GM18499 (cell line): ENCODE measurements around the gene RAB3D.

Source experiments
- ATAC-seq: cut with Tn5 transposase; IDR thresholded peaks from one replicate; pipeline ENCODE4 v1.9.1; 2021; ENCODE audit warnings: moderate number of reproducible peaks; ENCODE audit not compliant: insufficient read depth, unreplicated experiment

The RAB3D gene

DNA sequence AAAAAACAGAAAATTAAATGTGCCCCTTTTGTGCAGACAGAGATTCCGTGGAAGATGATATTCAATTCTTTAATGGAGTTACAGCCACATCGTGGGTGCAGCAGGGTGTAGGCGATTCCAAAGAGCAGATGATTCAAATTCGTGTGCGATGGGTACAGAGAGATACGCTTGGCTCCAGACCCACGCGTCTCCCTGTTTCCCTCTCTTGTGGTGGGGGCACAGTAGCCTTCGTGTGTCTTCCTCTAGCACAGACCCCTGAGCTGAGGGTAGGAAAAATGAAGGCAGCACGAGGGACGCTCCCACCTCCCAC, 38.7 kb downstream of the RAB3D start:
- ATAC-seq, result no peak

DNA sequence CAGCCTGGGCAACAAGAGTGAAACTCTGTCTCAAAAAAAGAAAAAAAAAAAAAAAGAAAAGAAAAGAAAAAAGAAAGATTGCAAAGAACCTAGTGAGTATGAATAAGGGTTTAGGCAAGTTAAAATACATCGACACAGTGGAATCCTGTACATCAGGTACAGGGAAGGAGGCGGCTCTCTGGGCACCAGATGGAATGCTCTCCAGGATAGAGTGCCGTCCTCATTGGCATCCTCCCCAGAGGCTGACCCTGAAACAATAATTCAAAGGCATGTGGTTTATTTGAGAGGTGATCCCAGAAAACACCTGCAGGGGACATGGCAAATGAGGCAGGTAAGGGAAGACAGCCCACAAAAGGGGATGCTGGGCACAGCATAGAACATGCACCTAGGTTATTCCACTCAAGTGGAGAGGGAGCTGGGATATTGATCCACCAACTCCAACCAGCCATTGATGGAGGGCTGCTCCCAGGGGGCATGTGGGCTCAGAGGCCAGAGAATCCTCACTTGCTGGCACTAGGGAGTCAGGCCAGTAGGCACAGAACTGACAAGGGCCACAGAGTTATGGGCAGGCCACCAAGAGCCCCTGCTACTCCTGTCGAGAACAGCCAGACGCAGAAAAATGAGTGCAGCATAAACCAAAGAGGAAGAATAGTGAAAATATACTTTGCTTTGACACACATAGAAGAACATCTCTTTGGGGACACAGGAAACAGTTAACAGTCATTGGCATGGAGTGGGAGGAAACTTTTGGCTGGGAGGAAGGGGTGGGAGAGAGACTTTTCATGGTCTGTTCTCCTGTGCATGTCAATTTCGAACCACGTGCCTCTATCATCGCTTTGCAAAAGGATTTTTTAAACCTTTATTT, 39.3 kb downstream of the RAB3D start:
- no peak for ATAC-seq

DNA sequence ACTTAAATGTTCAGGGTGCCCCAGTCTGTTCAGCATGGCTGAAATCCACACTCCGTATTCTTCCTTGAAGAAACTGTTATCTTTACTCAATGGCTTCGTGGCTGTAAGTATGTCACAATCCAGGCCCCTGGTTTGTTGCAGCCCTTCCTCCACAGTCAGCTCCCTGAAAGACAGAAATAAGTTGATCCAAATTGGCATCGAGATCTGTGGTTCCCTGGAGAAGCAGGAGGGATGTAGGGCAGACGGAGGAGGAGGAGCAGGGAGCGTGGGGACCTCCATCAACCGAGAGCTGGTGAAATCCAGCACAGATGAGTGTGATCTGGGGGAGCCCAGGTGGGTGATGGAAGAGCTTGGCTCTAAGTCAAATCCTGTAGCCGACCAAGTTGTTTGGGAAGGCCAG, 43.2 kb downstream of the RAB3D start:
- ATAC-seq, result no peak

DNA sequence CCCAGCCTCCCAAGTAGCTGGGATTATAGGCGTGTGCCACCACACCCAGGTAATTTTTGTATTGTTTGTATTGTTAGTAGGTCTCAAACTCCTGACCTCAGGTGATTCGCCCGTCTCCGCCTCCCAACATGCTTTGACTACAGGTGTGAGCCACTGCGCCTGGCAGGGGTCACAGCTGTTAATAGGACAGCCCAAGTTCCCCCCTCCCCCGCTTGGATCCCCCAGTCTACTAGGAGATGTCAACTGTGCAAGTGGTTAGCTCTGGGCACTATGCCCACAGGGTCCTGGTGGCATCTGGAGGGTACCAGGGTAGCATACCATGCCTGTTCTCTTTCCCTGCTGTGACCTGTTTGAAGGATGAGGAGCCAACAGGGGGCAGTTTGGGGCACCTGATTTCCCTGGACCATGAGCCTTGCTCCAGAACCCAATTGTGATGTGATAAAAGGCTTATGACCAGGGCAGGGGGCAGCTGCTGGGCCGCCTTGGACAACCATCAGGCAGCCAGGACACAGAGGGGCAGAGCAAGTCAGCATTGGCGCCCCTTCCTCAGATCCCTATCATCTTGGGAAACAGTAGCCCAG, 43.7 kb downstream of the RAB3D start, which contains the start of gene TSPAN16:
Gene TSPAN16, plus strand, starts transcription at position 496 of the 581 bp plus-strand sequence. CDS start 138 bp downstream, outside the sequence.
- ATAC-seq, result no peak

DNA sequence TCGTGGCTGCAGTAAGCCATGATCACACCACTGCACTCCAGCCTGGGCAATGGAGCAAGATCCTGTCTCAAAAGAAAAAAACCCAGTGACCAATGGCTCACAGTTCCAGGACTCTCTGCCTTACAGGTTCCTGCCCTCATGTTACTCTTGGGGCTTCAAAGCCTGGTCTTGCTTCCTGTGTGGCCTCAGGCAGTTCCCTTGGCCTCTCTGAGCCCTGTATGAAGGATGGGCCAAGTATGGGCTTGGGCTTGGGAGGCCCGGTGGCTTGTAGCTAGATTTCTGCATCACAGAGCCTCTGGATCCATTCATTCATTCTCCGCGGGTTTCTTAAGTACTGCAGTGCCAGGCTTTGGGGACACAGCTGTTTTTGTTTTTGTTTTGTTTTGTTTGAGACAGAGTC, 44.3 kb downstream of the RAB3D start:
- ATAC-seq, result no peak

DNA sequence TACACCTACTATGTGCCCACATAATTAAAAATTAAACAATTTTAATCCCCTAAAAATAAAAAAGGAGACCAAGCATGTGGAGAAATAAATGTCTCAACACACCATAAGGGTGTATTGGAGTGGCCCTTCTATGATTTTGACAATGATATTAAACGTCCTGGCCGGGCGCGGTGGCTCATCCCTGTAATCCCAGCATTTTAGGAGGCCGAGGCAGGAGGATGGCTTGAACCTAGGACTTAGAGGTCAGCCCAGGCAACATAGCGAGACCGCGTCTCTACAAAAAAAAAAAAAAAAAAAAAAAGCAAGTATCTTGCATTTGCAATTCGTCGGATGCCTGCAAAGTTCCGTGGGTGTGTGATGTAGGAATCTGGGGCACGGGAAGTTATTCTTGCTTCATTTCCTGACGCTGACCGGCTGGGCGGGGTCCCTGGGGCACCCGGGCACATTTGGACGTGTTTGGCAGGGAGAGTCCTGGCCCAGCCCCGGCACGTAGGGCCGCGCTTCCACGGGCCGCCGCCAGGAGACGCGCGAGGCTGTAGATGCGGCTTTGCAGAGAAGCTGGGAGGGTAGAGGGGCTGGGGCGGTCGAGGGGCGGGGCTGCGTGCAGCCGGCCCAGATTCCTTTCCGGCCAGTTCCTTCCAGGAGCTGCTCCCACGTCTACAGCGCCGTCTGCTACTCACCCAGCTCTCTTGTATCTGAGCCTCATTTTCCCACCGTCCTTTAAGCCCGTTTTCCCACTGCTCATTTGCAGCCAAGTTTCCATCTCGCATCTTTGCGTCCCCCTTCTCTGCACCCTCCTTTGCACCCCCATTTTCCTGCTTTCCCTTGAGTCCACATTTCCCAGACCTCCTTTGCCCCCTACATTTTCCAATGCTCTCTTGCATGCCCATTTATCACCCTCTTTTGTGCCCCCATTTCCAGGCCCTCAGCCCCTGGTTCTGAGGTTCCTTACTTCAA, 45.7 kb downstream of the RAB3D start:
- ATAC-seq, result no peak

DNA sequence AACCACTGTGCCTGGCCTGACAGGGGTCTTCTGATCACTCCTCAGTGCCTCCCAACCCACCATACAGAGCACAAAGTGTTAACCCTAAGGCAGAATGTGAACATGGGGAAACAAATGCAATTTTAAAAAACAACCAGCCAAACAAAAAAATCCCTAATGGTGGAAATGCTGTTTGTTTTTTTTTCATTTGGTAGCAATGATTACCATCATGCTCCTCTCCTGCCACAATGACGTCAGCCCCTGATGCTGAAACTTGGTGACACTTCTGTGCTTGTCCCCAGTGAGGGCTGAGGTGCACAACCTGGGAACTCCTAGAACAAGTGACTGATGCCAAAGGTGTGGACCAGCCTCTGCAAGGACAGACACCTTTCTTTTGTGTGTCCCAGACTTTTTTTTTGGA, 47.5 kb downstream of the RAB3D start:
- ATAC-seq, result no peak

DNA sequence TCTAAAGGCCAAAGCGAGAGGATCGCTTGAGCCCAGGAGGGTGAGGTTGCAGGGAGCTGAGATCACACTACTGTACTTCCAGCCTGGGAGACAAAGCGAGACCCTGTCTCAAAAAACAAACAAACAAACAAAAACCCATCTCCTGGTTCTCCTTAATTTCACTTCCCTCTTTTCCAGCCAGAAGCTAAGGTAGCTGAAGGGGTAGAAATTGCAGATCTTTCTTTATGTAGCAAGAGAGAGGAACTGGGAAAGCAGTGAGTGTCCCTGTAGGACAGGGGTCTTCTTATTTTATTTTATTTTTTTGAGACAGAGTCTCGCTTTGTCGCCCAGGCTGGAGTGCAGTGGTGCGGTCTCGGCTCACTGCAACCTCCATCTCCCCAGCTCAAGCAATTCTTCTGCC, 48.0 kb downstream of the RAB3D start:
- no peak for ATAC-seq

DNA sequence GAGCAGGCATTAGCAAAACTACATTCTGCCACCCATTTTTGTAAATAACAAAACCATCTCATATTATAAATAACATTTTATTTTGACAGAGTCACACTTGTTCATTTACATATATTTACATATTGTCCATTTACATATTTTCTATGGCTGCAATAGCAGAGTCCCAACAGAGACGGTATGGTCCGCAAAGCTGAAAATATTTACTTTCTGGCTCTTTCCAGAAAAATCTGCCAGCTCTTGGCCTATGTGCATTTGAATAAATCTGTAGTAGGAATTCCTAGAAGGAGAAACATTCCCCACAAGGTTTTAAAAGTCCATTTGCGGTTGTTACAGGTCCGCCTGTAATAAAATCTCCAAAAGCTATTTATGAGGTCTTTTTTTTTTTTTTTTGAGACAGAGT, 49.2 kb downstream of the RAB3D start:
- ATAC-seq, result no peak

DNA sequence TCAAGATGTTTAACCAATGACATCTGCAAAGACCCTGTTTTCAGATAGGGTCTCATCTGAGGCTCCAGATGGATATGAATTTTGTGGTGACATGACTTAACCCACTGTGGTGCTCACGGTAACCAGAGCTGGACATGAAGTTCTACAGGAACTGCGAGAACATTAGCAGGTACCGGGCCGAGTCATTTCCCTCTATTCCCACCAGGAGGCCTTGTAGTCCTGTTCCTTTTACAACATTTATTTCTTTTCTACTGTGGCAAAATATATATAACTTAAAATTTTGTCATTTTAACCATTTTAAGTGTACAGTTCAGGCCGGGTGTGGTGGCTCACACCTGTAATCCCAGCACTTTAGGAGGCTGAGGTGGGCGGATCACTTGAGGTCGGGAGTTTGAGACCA, 51.1 kb downstream of the RAB3D start:
- no peak for ATAC-seq

DNA sequence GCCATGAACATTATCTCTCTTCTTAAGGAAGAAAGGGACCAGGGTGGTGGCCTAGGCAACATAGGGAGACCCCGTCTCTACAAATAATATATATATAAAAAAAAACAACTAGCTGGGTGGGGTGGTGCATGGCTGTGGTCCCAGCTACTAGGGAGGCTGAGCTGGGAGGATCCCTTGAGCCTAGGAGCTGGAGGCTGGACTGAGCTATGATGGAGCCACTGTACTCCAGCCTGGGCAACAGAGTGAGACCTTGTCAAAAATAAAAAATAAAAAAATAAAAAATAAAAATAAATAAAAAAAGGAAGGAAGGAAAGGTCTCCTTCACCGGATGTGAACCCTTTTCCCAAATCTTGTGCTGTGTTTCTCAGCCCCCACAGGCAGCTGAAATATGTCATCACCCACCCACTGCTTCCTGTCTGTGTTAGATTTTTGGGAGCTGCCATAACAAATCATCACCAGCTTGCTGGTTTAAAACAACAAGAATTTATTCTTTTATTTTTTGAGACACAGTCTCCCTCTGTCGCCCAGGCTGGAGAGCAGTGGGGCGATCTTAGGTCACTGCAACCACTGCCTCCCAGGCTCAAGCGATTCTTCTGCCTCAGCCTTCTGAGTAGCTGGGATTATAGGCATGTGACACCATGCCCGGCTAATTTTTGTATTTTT, 53.0 kb downstream of the RAB3D start:
- ATAC-seq, result no peak

DNA sequence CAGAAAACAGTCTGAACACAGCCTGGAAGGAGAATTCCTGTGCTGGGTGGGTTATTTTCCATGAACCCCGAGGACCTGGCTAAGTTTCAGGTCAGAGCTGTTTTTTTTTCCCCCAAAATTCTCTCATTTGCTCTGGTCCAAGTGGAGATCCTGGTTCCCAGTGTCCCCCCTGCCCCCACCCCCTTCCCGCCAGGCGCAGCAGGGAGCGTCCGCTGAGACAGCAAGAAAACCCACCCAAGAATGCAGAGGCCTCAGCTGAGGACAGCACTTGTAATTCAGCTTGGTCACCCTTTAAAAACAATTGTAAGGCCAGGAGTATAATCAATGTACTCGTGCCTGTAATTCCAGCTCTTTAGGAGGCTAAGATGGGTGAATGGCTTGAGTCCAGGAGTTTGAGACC, 54.9 kb downstream of the RAB3D start:
- no peak for ATAC-seq

DNA sequence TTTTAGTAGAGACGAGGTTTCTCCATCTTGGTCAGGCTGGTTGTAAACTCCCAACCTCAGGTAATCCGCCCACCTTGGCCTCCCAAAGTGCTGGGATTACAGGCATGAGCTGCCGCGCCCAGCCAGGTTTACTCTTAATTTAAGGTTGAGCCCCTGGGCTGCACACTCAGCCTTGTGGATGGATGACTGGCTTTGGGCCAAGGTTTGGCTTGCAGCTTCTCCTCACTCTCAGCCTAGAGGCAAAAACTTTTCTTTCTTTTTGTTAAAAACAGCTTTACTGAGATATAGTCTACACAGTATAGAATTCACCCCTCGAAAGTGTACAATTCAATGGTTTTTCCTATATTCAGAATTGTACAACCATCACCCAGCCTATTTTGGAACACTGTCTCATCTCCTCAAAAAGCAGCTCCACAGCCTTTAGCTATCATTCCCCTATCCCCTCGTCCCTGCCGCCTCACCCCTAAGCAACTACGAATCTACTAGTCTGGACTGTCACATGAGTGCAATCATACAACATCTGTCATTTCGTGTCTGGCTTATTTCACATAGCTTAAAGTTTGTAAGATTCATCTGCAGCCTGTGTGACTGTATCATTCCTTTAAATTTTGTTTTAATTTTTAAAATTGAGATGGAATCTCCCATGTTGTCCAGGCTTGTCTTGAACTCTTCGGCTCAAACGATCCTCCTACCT, 58.0 kb downstream of the RAB3D start:
- no peak for ATAC-seq

DNA sequence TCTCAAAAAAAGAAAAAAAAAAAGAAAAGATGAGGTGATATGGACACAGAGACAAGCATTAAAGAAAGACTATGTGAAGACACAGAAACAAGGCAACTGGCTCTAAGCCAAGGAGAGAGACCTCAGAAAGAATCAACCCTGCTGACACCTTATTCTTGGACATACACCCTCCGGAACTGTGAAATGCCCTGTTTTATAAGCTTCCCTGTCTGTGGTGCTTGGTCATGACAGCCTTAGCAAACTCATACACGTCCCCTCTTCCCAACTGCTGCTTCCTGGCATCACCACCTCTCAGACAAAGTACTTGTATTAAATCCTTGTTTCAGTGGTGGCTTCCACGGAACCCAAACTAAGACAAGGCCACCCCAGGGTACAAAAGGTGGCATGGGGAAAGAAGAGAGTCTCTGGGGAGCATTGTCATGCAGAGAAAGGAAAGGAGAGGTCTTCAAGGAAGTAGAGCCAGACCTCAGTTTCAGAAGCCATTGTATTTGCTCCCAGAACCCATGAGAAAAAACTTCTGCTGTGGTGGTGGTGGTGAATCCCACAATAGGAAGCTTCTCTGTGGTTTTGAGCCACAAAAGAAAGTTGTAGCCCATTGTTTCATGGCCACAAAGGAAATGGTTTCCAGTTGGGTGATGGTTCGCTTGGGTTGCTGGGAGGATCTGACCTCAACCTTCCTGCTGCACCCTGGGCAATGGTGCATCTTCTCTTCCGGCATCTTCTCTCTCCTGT, 59.8 kb downstream of the RAB3D start:
- no peak for ATAC-seq

DNA sequence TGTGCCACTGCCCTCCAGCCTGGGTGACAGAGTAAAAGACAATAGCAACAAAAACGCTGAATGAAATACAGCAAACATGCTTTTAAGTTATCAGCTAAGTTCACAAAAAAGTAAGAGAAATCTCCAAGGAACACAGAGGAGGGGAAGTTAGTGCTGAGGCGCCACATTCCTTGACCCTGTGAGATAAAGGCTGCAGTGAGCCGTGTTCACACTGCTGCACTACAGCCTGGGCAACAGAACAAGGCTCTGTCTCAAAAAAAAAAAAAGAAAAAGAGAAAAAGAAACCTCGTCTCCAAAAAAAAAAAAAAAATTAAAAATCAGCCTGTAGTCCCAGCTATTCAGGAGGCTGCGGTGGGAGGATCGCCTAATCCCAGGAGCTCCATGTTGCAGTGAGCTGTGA, 60.8 kb downstream of the RAB3D start:
- no peak for ATAC-seq

DNA sequence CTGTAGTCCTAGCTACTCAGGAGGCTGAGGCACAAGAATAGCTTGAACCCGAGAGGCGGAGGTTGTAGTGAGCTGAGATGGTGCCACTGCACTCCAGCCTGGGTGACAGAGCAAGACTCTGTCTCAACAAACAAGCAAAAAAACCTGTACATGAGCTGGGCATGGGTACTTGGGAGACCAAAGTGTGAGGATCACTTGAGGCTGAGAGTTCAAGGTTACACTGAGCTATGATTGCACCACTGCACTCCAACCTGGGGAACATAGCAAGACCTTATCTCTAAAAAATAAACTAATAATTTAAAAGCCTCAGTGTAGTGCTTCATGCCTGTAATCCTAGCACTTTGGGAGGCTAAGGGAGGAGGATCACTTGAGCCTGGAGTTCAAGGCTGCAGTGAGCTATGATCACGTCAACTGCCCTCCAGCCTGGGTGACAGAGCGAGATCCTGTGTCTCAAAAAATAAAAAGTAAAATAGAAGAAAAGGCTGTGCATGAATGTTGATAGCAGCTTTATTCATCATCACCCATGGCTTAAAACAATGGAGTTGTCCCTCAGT, 64.8 kb downstream of the RAB3D start:
- no peak for ATAC-seq

DNA sequence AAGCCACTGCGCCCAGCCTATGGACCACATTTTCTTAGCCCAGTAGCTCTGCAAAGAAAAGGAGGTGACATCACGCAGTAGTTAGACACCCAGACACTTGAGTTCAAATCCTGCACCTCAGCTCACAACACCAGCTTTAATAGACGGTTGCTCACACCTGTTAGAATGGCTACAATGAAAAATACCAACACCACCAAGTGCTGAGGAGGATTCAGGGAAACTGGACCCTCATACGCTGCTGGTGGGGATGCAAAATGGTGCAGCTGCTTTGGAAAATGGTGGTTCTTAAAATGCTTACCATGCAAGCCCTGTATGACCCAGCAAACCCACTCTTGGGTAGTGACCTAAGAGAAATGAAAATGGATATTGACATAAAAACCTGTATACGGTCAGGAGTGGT, 65.5 kb downstream of the RAB3D start:
- no peak for ATAC-seq

DNA sequence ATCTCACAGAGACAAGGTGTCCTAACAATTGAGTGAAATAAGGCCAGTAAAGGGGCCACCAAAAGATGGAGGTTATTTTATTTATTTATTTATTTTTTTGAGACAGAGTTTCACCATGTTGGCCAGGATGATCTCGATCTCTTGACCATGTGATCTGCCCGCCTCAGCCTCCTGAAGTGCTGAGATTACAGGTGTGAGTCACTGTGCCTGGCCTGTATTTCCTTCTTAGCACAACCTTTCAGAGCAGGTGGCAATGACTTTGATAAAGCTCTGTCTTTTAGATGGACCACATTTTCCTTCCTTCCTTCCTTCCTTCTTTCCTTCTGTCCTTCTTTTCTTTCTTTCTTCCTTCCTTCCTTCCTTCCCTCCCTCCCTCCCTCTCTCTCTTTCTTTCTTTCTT, 66.2 kb downstream of the RAB3D start:
- no peak for ATAC-seq
